Type B pancreatic cell (in vitro differentiated cells): ENCODE measurements around the gene GALNT1. TPM values are rescaled to one million over a fixed set of nuclear protein-coding genes. Genes with fewer than 3 reads are reported as not detected.
A peak's percentile ranks its signal among the peaks of the same experiment; 100 is the strongest.

Experiments used
- DNase-seq: peaks from one replicate; pipeline ENCODE4 v3.0.0; 2021; ENCODE audit warnings: mixed read lengths; ENCODE audit not compliant: unreplicated experiment; ENCODE audit errors: extremely low spot score
- H3K27ac Mint-ChIP-seq: 2 replicates; pipeline ENCODE4 v1.8.0; 2021; ENCODE audit warnings: mild to moderate bottlenecking, mixed read lengths
- H3K27me3 Mint-ChIP-seq: 2 replicates; pipeline ENCODE4 v1.8.0; 2021; ENCODE audit warnings: mixed read lengths
- H3K36me3 Mint-ChIP-seq: 2 replicates; pipeline ENCODE4 v1.8.0; 2021; ENCODE audit warnings: mixed read lengths
- H3K4me1 Mint-ChIP-seq: one replicate; pipeline ENCODE4 v1.8.0; 2021; ENCODE audit warnings: mixed read lengths; ENCODE audit not compliant: unreplicated experiment
- H3K4me3 Mint-ChIP-seq: 2 replicates; pipeline ENCODE4 v1.8.0; 2021; ENCODE audit warnings: mild to moderate bottlenecking, mixed read lengths
- H3K9me3 Mint-ChIP-seq: 2 replicates; pipeline ENCODE4 v1.8.0; 2021; ENCODE audit warnings: mixed read lengths
- total RNA-seq: library from RNA; stranded (reverse); gene quantifications from 2 replicates; pipeline ENCODE4 v1.2.1, GENCODE V29; 2021; ENCODE audit warnings: low replicate concordance
- TF ChIP-seq, protein P1 (sequence below): fragments of 200-600 bp; sonication (generic); conservative IDR thresholded peaks from 2 replicates; pipeline ENCODE4 v1.5.0; 2021; ENCODE audit warnings: antibody characterized with exemption, mild to moderate bottlenecking

GALNT1 gene
- total RNA-seq, 1 donor from 2014 or later: 92.1 TPM

DNA sequence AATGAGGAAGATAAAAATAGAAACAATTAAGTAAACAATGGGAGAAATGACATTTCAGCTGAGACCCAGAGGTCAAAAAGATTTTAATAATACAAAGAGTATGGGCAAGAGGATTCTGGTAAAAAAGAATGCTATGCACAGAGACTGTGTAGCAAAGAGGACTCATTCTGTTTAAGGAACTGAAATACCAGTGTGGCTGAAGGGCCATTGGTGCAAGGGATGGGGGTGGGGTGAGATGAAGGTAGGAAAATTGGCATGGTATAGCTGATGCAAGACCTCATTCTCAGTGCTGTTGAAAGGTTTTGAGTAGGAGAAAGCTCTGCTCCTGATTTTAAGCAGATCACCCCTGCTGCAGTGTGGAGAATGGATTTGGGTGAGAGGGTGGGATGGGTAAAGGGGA, 10.8 kb downstream of the GALNT1 start:
- no peak for DNase-seq
- peaks cover 8% of the 10 kb centered on the region for H3K9me3 Mint-ChIP-seq
- peaks cover 9% of the 10 kb centered on the region for H3K4me1 Mint-ChIP-seq
- no peak overlapping the region for H3K4me3 Mint-ChIP-seq
- no peak overlapping the region for H3K27ac Mint-ChIP-seq
- H3K36me3 Mint-ChIP-seq: peaks cover 8% of the 10 kb centered on the region
- no peaks in the 10 kb centered on the region for H3K27me3 Mint-ChIP-seq
- TF ChIP-seq, protein P1, sequence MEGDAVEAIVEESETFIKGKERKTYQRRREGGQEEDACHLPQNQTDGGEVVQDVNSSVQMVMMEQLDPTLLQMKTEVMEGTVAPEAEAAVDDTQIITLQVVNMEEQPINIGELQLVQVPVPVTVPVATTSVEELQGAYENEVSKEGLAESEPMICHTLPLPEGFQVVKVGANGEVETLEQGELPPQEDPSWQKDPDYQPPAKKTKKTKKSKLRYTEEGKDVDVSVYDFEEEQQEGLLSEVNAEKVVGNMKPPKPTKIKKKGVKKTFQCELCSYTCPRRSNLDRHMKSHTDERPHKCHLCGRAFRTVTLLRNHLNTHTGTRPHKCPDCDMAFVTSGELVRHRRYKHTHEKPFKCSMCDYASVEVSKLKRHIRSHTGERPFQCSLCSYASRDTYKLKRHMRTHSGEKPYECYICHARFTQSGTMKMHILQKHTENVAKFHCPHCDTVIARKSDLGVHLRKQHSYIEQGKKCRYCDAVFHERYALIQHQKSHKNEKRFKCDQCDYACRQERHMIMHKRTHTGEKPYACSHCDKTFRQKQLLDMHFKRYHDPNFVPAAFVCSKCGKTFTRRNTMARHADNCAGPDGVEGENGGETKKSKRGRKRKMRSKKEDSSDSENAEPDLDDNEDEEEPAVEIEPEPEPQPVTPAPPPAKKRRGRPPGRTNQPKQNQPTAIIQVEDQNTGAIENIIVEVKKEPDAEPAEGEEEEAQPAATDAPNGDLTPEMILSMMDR: no peak

DNA sequence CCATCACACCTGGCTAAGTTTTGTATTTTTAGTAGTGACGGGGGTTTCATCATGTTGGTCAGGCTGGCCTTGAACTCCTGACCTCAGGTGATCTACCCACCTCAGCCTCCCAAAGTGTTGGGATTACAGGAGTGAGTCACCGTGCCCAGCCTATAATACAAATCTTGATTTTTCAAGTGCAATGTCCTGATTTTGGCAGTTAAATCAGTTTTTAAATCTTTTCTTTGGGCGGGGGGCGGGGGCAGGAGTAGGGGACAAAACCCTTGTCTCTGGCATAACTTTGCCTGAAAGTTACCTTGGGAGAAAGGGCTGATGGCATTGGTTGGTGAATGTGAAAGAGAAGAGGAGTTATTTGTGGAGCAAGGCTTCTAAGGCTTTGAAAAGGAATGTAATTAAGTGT, 12.3 kb downstream of the GALNT1 start:
- Mint-ChIP-seq H3K27ac (peak overlapping the region; percentile 14), H3K9me3 (peaks cover 13% of the 10 kb centered on the region), H3K36me3 (peaks cover 7% of the 10 kb centered on the region), H3K4me1 (peaks cover 9% of the 10 kb centered on the region), H3K4me3 (no peak overlapping the region), H3K27me3 (no peaks in the 10 kb centered on the region)
- DNase-seq: no peak
- TF ChIP-seq, protein P1: no peak

DNA sequence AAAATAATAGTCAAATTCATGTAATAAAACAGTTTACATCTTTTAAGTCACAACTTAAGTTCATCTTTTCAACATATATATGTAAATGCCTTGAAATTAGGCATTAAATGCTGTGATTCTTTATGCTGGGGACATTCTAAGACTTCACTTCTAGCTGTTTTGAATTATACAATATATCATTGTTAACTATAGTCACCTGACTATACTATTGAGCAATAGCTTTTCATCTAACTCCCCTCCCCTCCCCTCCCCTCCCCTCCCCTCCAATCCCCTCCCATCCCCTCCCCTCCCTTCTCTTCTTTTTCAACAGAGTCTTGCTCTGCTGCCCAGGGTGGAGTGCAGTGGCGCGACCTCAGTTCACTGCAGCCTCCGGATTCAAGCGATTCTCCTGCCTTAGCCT, 16.2 kb downstream of the GALNT1 start:
- Mint-ChIP-seq H3K36me3 (peaks cover 40% of the 10 kb centered on the region), H3K4me1 (peaks cover 9% of the 10 kb centered on the region), H3K27ac (no peak overlapping the region), H3K4me3 (no peak overlapping the region), H3K9me3 (peaks cover 29% of the 10 kb centered on the region), H3K27me3 (no peaks in the 10 kb centered on the region)
- no peak for DNase-seq
- TF ChIP-seq, protein P1: no peak

DNA sequence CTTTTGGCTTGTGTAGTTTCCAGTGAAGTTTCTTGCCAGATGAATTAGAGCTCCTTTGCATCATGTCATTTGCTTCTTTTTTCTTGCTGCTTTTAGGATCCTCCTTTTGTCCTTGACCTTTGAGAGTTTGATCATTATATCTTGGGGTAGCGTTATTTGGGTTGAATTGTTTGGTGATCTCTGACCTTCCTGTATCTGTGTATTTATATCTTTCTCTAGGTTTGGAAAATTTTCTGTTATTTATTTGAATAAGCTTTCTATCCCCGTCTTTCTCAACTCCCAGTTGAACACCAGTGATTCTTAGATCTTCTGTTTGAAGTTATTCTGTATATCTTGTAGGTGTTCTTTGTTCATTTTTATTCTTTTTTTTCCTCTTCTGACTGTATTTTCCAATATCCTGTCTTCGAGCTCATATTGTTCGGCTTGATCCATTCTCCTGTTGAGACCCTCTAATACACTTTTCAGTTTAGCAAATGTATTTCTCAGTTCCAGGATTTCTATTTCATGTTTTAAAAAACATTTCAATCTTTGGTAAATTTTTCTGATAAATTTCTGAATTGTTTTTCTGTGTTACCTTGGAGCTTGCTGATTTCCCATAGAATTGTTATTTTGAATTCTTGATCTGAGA, 20.8 kb downstream of the GALNT1 start:
- Mint-ChIP-seq H3K27ac (no peak overlapping the region), H3K4me1 (no peaks in the 10 kb centered on the region), H3K27me3 (no peaks in the 10 kb centered on the region), H3K9me3 (peaks cover 33% of the 10 kb centered on the region), H3K4me3 (no peak overlapping the region), H3K36me3 (peaks cover 65% of the 10 kb centered on the region)
- TF ChIP-seq, protein P1: no peak
- DNase-seq: no peak

DNA sequence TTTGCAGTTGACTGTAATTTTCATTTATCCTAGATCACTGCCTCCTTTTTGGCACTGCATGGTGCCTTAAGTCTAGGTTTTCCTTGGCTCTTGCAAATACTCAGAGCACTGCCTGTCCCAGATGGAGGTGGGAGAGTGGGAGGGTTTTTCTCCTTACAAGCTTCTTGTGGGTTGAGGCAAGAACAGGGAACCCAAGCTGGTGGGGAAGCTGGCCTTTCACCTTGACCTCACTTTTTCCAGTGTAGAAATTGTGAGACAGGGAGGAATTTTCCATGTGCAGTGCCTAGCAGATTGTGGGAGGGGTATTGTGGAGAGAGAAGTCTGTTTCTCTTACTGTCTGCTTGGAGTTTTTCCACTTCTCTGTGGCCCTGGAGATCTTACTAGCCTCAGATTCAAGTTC, 21.5 kb downstream of the GALNT1 start:
- Mint-ChIP-seq H3K4me3 (no peak overlapping the region), H3K36me3 (peaks cover 65% of the 10 kb centered on the region), H3K27me3 (no peaks in the 10 kb centered on the region), H3K9me3 (peaks cover 33% of the 10 kb centered on the region), H3K4me1 (no peaks in the 10 kb centered on the region), H3K27ac (no peak overlapping the region)
- DNase-seq: no peak
- TF ChIP-seq, protein P1: no peak
